ENCODE measurements around the gene PTGIS.

Gene PTGIS

GRCh38 chr20:49461894-49462620 is 105.9 kb downstream of the PTGIS start:
- no peak overlapping the region for H3K4me3 ChIP-seq (ENCODE audit: low read length)
- no peak for DNase-seq (ENCODE audit: low read depth, low spot score)

- no peak for DNase-seq (ENCODE audit: low read depth, low spot score)
- no peak overlapping the region for H3K4me3 ChIP-seq (ENCODE audit: low read length)
Observed at GRCh38 chr20:49460916-49461315, 107.0 kb downstream of the PTGIS start.

DNA sequence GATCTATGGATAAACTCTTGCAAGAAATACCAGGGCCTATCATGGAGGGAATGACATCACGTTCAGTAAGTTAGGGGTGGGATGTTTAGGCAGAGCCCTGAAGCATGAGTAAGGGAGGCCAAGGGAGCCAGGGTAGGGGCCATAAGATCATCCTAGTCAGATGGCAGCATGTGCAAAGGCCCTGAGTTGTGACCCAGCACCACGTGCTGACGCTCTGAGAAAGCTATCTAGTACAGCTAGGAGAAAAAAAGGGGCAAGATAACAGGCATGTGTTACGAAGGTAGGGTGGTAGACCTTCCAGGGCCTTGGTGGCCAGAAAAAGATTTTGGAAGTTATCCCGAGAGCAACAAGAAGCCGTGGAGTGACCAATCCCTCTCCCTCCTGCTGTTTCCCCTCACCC is 107.8 kb downstream of the PTGIS start:
- no peak for DNase-seq (ENCODE audit: low read depth, low spot score)

DNA sequence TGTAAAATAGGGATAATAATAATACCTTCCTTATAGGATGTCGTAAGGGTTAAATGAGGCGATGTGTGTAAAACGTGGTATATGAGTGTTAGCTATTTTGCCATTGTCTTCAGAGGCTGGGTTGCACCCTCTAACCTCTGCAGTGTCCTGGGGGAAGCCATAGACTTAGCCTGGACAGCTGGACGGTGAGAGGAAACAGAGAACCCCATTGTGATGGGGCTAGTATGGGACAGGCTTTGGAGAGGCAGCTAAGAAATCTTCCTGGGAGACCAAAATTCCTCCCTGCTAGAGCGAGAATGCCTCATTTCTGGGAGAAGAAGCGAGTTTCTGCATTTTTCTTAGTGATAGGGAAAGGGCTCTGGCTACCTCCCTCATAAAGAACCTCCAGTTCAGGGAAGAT is 108.3 kb downstream of the PTGIS start:
- no peak for DNase-seq (ENCODE audit: low read depth, low spot score)
- H3K4me3 ChIP-seq (ENCODE audit: low read length), result no peak overlapping the region

More for the DNA sequence above, 107.8 kb downstream of the PTGIS start:
- no peak overlapping the region for H3K4me3 ChIP-seq (ENCODE audit: low read length)

- no peak overlapping the region for H3K4me3 ChIP-seq (ENCODE audit: low read length)
- DNase-seq (ENCODE audit: low read depth, low spot score), result no peak
Observed at GRCh38 chr20:49457444-49457843, 110.5 kb downstream of the PTGIS start.

- DNase-seq (ENCODE audit: low read depth, low spot score), result no peak
Observed at GRCh38 chr20:49456646-49457045, 111.3 kb downstream of the PTGIS start.

DNA sequence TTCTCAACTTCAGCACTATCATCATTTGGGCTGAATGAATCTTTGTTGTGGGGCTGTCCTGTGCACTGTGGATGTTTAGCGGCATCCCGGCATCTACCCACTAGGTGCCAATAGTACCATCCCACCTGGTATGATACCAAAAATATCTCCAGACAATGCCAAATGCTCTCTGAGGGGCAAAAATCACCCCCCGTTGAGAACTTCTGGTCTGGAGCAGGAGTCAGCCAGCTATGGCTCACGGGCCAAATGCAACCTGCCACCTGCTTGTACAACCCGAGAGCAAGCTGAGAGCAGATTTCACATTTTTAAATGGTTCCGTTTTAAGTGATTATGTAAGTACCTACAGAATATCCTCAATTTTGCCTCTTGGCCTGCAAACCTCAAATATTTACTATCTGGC is 112.2 kb downstream of the PTGIS start:
- H3K4me3 ChIP-seq (ENCODE audit: low read length), result no peak overlapping the region
- no peak for DNase-seq (ENCODE audit: low read depth, low spot score)

More at GRCh38 chr20:49456646-49457045, 111.3 kb downstream of the PTGIS start:
- H3K4me3 ChIP-seq (ENCODE audit: low read length), result no peak overlapping the region
